Memory B cell (primary cell): Measurements from ENCODE around the gene CAV1.
A peak's percentile ranks its signal among the peaks of the same experiment; 100 is the strongest.

Source experiments
- ATAC-seq: fragments of 150-1000 bp; cut with Tn5 transposase; 2 replicates; pipeline ENCODE4 v1.10.0; 2021; ENCODE audit warnings: low read depth, mild to moderate bottlenecking, moderate library complexity
- DNase-seq, 2 donors: peaks; one replicate each; pipeline ENCODE4 v3.0.0; 2022; ENCODE audit warnings: low spot score in 2 of 2
- H3K27ac Mint-ChIP-seq: one replicate; pipeline ENCODE4 v1.8.0; 2022; ENCODE audit warnings: mild to moderate bottlenecking, moderate library complexity, mixed read lengths
- H3K27me3 Mint-ChIP-seq: one replicate; pipeline ENCODE4 v1.8.0; 2022; ENCODE audit warnings: mixed read lengths
- H3K36me3 Mint-ChIP-seq: one replicate; pipeline ENCODE4 v1.8.0; 2022; ENCODE audit warnings: mild to moderate bottlenecking, mixed read lengths
- H3K4me1 Mint-ChIP-seq: one replicate; pipeline ENCODE4 v1.8.0; 2022; ENCODE audit warnings: mixed read lengths
- H3K4me3 Mint-ChIP-seq: one replicate; pipeline ENCODE4 v1.8.0; 2022; ENCODE audit warnings: mild to moderate bottlenecking, moderate library complexity, mixed read lengths
- H3K9me3 Mint-ChIP-seq: one replicate; pipeline ENCODE4 v1.8.0; 2022; ENCODE audit warnings: mixed read lengths

Gene CAV1

DNA sequence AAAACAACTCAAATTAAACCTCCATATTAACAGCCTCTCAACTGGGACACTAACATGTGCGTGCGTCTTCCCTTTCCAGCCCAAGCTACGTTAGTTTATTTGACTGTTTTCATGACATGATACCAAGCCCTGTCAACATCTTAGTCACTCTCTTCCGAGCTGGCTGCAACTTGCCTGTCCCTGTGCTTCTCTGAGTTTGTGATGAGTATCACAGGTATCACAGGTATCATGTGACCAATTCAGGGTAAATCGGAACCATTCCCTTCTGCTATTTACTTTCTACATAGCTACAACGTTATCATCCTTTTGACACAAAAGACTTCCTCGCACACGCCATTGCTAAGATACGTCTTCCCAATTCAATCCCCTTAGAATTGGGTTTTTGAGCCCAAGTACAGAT is 70.2 kb downstream of the CAV1 start:
- ATAC-seq (no peak), DNase-seq (no peak)
- peaks cover 12% of the 10 kb centered on the region for H3K4me1 Mint-ChIP-seq
- H3K4me3 Mint-ChIP-seq = no peak overlapping the region
- H3K9me3 Mint-ChIP-seq = no peaks in the 10 kb centered on the region
- no peaks in the 10 kb centered on the region for H3K36me3 Mint-ChIP-seq
- peaks cover 20% of the 10 kb centered on the region for H3K27me3 Mint-ChIP-seq
- H3K27ac Mint-ChIP-seq = no peak overlapping the region

GRCh38 chr7:116597384-116597783 is 72.5 kb downstream of the CAV1 start:
- H3K4me3 Mint-ChIP-seq = no peak overlapping the region
- H3K27me3 Mint-ChIP-seq = peaks cover 17% of the 10 kb centered on the region
- no peaks in the 10 kb centered on the region for H3K9me3 Mint-ChIP-seq
- DNase-seq = no peak
- no peaks in the 10 kb centered on the region for H3K36me3 Mint-ChIP-seq
- no peak for ATAC-seq
- peaks cover 9% of the 10 kb centered on the region for H3K4me1 Mint-ChIP-seq
- H3K27ac Mint-ChIP-seq = no peak overlapping the region

DNA sequence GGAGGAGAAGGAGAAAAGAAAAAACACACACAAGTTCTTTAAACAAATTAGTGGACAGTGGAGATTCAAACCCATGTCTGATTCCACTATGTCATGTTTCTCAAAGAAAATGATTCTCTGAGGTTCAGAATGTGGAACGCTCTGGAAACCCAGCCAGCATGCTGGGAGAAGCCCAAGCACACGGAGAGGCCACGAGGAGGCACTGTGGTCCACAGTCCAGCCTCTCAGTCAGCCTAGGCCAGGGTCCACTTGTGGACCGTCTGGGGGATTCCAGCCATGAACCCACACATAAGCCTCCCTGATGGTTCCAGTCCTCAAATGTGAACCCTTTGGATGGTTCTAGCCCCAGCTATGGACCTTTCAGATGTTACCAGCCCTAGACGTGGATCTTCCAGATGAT is 73.4 kb downstream of the CAV1 start:
- no peak overlapping the region for H3K4me3 Mint-ChIP-seq
- peaks cover 4% of the 10 kb centered on the region for H3K4me1 Mint-ChIP-seq
- peaks cover 12% of the 10 kb centered on the region for H3K27me3 Mint-ChIP-seq
- no peaks in the 10 kb centered on the region for H3K36me3 Mint-ChIP-seq
- DNase-seq (no peak), ATAC-seq (no peak)
- no peak overlapping the region for H3K27ac Mint-ChIP-seq
- no peaks in the 10 kb centered on the region for H3K9me3 Mint-ChIP-seq

DNA sequence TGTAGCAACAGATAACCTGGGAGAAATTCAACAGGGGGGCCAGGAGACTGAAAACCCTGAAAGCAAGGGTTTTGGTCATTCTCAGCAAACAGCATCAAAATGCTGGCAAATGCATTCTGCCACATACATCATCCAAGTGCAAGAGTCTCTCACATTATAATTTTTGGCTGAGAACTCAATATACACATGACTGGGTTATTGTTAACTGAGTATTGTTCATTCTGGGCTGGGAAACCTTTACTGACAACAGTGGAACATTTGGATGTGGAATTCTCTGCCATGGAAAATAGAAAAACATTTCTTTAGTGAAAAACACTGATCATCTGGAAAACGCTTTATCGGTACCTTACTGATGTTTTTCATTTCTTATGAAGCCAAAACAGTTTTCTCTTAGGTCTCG is 74.0 kb downstream of the CAV1 start:
- DNase-seq (no peak), ATAC-seq (no peak)
- no peak overlapping the region for H3K4me3 Mint-ChIP-seq
- H3K36me3 Mint-ChIP-seq = no peaks in the 10 kb centered on the region
- H3K4me1 Mint-ChIP-seq = peaks cover 4% of the 10 kb centered on the region
- peaks cover 12% of the 10 kb centered on the region for H3K27me3 Mint-ChIP-seq
- no peak overlapping the region for H3K27ac Mint-ChIP-seq
- no peaks in the 10 kb centered on the region for H3K9me3 Mint-ChIP-seq

- Mint-ChIP-seq H3K9me3 (no peaks in the 10 kb centered on the region), H3K27me3 (peaks cover 7% of the 10 kb centered on the region), H3K27ac (no peak overlapping the region), H3K4me1 (peaks cover 4% of the 10 kb centered on the region), H3K4me3 (no peak overlapping the region), H3K36me3 (no peaks in the 10 kb centered on the region)
- peak; percentile 59 for ATAC-seq
- DNase-seq = no peak
These were observed 76.6 kb downstream of the CAV1 start for GRCh38 chr7:116601426-116601825.

DNA sequence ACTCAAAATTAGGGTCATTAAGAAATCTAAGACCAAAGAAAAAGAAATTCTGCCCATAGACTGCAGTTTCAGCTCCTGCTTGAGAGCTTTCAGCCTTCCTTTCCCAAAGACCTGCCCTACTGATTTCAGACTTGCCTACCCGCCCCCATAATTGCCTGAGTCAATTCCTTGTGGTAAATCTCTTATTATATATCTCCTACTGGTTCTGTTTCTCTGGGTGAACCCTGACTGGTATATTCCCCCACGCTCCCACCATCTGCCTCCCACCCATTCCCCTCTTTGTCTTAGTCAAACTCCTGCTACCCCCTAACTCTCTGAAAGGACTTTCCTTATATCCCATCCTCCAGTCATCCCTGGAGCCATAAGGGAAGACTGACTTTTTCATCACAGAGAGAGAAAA is 82.5 kb downstream of the CAV1 start:
- Mint-ChIP-seq H3K27ac (no peak overlapping the region), H3K27me3 (peaks cover 8% of the 10 kb centered on the region), H3K4me1 (no peaks in the 10 kb centered on the region), H3K4me3 (no peak overlapping the region), H3K36me3 (no peaks in the 10 kb centered on the region), H3K9me3 (no peaks in the 10 kb centered on the region)
- DNase-seq = no peak
- no peak for ATAC-seq

- Mint-ChIP-seq H3K27ac (no peak overlapping the region), H3K4me3 (no peak overlapping the region), H3K4me1 (no peaks in the 10 kb centered on the region), H3K36me3 (no peaks in the 10 kb centered on the region), H3K27me3 (peaks cover 15% of the 10 kb centered on the region), H3K9me3 (no peaks in the 10 kb centered on the region)
- DNase-seq = no peak
- ATAC-seq = no peak
These were observed 85.4 kb downstream of the CAV1 start for GRCh38 chr7:116610210-116610609.

DNA sequence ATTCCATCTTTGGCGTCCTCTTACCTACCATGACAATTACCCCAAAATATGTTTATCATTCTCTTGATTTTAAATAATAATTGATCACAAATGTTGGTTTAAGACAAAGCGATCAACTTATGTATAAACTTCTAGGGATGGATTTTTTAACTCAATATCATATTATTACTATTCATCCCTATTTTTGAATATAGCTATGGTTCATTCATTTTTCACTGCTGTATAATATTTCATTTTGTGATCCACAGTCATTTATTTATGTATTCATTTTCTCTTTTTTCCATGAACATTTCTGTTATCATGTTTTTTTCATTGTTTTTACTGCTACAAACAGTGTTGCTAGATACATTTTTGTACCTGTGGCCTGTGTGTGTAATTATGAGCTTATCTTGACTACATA is 85.9 kb downstream of the CAV1 start:
- no peak overlapping the region for H3K27ac Mint-ChIP-seq
- H3K4me1 Mint-ChIP-seq = no peaks in the 10 kb centered on the region
- H3K4me3 Mint-ChIP-seq = no peak overlapping the region
- H3K27me3 Mint-ChIP-seq = peaks cover 15% of the 10 kb centered on the region
- no peaks in the 10 kb centered on the region for H3K9me3 Mint-ChIP-seq
- ATAC-seq (no peak), DNase-seq (no peak)
- no peaks in the 10 kb centered on the region for H3K36me3 Mint-ChIP-seq
